Measurements from ENCODE around the gene TAS2R20. TPM values are rescaled to one million over a fixed set of nuclear protein-coding genes. Genes with fewer than 3 reads are reported as not detected.

Gene TAS2R20
- total and polyA plus RNA-seq, 2 experiments from 2014 or later = 0.61 to 3.6 TPM

DNA sequence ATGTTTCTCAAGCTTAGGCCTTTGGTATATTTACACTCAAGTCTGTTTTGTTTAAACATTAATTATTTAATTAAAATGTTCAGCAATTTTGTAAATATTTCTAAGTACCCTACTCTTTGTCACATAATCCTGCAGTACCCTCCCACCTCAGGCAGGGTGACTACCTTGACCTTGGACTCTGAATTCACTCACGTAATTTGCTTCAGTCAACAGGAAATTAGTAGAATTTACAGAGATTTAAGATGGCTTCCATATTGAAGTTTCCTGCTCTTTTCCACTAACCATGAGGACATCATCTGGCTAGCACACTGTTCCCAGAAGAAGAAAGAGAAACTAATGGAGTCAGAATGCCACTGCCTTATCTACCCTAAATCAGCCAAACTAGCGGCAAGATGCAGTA is 25.3 kb upstream of the TAS2R20 start:
- Histone ChIP-seq H3K36me3 (no peaks in the 10 kb centered on the region), H3K4me1 (ENCODE audit: low read depth) (no peaks in the 10 kb centered on the region)

DNA sequence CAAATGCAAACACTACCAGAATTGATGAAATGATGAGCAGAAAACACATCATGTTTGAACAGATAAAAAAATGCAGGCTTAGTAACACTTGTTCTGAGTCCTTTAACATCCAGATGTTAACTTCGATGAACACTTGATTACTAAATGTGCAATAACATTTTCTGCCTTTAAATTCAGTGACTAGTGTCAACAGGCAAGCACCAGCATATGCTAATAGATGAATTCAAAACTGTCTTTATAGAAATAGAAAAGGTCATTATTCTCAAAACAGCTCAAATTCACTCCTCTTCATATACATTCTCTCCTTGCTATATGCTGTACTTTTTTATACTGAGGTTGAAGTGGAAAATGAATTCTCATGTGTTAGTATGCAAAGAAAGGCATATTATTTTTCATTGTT is 24.4 kb upstream of the TAS2R20 start, which contains the start of gene TAS2R19:
TSS of gene TAS2R19 (minus strand) at position 101 of the 400 bp plus-strand sequence. CDS start at position 52, 49 bp downstream.
- Histone ChIP-seq H3K27me3 (no peaks in the 10 kb centered on the region), H3K4me3 (no peak within 1 kb of the TSS), H3K9me3 (ENCODE audit: low read depth) (no peaks in the 10 kb centered on the region), H3K27ac (no peak within 1 kb of the TSS), H3K4me1 (ENCODE audit: low read depth) (no peaks in the 10 kb centered on the region), H3K36me3 (no peaks in the 10 kb centered on the region)
- no peak for DNase-seq (ENCODE audit: low read depth in 1 of 2, low spot score in 1 of 2)
- TF ChIP-seq, protein P1, sequence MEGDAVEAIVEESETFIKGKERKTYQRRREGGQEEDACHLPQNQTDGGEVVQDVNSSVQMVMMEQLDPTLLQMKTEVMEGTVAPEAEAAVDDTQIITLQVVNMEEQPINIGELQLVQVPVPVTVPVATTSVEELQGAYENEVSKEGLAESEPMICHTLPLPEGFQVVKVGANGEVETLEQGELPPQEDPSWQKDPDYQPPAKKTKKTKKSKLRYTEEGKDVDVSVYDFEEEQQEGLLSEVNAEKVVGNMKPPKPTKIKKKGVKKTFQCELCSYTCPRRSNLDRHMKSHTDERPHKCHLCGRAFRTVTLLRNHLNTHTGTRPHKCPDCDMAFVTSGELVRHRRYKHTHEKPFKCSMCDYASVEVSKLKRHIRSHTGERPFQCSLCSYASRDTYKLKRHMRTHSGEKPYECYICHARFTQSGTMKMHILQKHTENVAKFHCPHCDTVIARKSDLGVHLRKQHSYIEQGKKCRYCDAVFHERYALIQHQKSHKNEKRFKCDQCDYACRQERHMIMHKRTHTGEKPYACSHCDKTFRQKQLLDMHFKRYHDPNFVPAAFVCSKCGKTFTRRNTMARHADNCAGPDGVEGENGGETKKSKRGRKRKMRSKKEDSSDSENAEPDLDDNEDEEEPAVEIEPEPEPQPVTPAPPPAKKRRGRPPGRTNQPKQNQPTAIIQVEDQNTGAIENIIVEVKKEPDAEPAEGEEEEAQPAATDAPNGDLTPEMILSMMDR (IDR thresholded peaks at IDR 0.05; ENCODE audit: low read depth, low read length) = no peak

More for the DNA sequence above, 25.3 kb upstream of the TAS2R20 start:
- TF ChIP-seq, protein P1 (IDR thresholded peaks at IDR 0.05; ENCODE audit: low read depth, low read length) = no peak
- Histone ChIP-seq H3K27ac (no peak overlapping the region), H3K4me3 (no peak overlapping the region), H3K9me3 (ENCODE audit: low read depth) (no peaks in the 10 kb centered on the region), H3K27me3 (no peaks in the 10 kb centered on the region)
- no peak for DNase-seq (ENCODE audit: low read depth in 1 of 2, low spot score in 1 of 2)

DNA sequence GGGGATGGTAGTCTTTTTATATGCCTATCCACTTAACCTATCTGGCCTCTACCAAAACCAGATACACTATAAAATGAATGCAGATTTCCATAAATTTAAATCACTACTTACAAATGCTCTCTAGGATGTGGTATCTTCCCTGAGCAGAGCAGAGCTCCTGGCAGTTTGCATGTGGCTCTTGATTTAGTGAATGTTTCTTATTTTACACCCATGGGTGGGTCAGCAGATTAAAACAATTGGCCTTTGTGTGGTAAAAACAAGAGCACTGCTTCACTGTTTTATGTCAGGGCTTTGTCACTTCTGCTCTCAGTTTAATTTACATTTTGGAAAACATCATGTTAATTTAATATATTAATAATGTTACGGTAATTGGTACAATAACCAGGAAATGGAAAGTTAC is 18.8 kb upstream of the TAS2R20 start:
- H3K4me1 ChIP-seq (ENCODE audit: low read depth) = no peaks in the 10 kb centered on the region
- H3K9me3 ChIP-seq (ENCODE audit: low read depth) = no peaks in the 10 kb centered on the region
- no peaks in the 10 kb centered on the region for H3K36me3 ChIP-seq
- H3K27me3 ChIP-seq = no peaks in the 10 kb centered on the region
- TF ChIP-seq, protein P1 (IDR thresholded peaks at IDR 0.05; ENCODE audit: low read depth, low read length) = no peak
- H3K4me3 ChIP-seq = no peak overlapping the region
- no peak overlapping the region for H3K27ac ChIP-seq
- DNase-seq (ENCODE audit: low read depth in 1 of 2, low spot score in 1 of 2) = no peak

DNA sequence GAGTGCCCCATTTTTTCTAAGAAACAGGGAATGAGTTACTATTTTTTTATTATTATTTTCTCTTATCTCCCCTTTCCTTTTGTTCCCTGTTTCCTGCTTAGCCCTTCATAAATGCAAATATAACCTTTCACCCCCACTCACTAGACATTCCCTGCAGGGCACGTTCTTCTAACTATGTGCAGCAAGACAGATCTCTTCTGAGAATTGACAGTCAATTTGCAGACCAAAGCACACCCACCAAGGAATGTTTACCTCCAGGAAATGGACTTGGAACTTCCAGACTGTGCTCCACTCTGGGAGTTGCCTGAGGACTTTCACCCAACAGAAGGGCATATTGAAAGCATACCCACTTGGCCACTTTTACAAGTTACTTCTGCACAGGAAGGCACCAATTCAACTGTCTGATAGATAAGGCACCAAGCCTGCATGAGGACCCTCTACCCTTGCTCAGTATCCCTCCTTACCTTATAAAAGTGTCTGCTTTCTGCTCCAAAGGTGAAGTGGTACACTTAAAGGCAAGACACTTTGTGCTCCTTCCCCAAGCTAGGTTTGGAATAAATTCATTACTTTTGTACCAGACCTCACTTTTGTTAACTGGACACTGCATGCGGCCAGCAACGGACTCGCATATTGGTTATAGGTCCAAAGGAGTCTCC is 17.8 kb upstream of the TAS2R20 start:
- H3K36me3 ChIP-seq = no peaks in the 10 kb centered on the region
- no peaks in the 10 kb centered on the region for H3K4me1 ChIP-seq (ENCODE audit: low read depth)
- no peaks in the 10 kb centered on the region for H3K9me3 ChIP-seq (ENCODE audit: low read depth)
- DNase-seq (ENCODE audit: low read depth in 1 of 2, low spot score in 1 of 2) = no peak
- no peak overlapping the region for H3K4me3 ChIP-seq
- TF ChIP-seq, protein P1 (IDR thresholded peaks at IDR 0.05; ENCODE audit: low read depth, low read length) = no peak
- no peaks in the 10 kb centered on the region for H3K27me3 ChIP-seq
- H3K27ac ChIP-seq = no peak overlapping the region

DNA sequence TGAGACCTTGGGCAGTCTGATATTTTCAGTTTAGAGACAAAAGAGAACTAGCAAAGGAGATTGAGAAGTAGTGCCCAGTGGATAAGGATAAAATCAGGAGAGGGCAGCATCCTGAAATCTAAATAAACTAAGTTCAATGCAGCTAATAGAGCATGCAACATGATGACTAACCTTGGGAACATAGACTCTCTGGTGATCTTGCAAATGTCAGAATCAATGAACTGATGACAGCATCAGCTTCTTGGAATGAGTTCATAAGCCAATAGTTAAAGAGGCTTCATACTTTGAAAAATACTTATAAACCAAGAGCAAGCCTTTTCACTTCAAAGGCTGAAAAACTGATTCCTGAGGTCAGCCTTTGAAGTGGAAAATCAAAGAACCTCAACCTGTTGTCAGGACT is 16.1 kb upstream of the TAS2R20 start:
- TF ChIP-seq, protein P1 (IDR thresholded peaks at IDR 0.05; ENCODE audit: low read depth, low read length) = no peak
- Histone ChIP-seq H3K4me3 (no peak overlapping the region), H3K9me3 (ENCODE audit: low read depth) (no peaks in the 10 kb centered on the region), H3K27ac (no peak overlapping the region), H3K4me1 (ENCODE audit: low read depth) (no peaks in the 10 kb centered on the region), H3K36me3 (no peaks in the 10 kb centered on the region), H3K27me3 (no peaks in the 10 kb centered on the region)
- no peak for DNase-seq (ENCODE audit: low read depth in 1 of 2, low spot score in 1 of 2)

Data from cardiac muscle cell (in vitro differentiated cells and primary cell).